Activated gamma-delta T cell treated with anti-CD3 and anti-CD28 coated beads, Interleukin-2, amount 50 U/mL, for 16 hours (primary cell): ENCODE results near the gene MADCAM1.
"Not testable (repeated sequence)": the region's sequence is repeated elsewhere in the genome, so short reads cannot be mapped to it uniquely, and the experiment has no call there.

ENCODE experiments used
- DNase-seq: peaks from one replicate; pipeline ENCODE4 v3.0.0-alpha.2; 2020; ENCODE audit warnings: low read depth

The MADCAM1 gene

DNA sequence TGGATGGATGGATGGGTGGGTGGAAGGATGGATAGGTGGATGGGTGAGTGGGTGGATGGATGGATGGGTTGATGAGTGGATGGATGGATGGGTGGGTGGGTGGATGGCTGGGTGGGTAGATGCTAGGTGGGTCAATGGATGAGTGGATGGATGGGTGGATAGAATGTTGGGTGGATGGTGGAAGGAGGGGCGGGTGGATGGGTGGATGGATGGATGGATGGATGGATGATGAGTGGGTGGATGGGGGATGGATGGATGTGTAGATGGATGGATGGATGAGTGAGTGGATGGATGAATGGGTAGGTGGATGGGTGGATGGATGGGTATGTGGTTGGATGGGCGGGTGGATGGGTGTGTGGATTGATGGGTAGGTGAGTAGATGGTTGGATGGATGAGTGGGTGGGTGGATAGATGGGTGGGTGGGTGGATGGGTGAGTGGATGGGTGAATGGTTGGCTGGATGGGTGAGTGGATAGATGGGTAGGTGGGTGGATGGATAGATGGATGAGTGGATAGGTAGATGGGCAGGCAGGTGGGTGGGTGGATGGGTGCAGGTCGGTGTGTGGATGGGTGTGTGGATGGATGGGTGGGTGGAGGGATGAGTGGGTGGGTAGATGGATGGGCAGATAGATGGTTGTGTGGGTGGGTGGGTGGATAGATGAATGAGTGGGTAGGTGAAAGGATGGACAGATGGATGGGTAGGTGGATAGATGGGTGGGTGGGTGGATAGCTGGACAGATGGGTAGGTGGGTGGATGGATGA is 31.1 kb upstream of the MADCAM1 start:
- DNase-seq: no peak

DNA sequence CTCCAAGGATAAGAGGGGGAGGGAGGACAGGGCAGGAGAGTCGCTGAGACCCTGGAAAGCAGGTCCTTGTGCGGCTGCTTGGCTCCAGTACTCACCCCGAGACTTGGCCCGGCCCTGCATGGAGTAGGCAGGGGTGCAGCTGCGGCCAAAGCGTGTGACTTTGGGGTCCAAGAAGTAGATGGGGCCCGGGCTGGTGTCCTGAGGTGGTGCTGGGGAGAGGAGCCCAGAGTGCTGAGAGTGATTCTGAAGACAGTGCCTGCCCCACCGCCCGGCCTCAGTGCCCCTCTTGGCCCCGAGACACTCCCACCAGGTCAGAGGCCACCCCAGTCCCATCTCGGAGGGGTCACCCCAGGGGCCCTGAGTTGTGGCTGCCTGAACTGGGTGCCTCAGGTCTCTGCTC is 28.7 kb upstream of the MADCAM1 start:
- no peak for DNase-seq

DNA sequence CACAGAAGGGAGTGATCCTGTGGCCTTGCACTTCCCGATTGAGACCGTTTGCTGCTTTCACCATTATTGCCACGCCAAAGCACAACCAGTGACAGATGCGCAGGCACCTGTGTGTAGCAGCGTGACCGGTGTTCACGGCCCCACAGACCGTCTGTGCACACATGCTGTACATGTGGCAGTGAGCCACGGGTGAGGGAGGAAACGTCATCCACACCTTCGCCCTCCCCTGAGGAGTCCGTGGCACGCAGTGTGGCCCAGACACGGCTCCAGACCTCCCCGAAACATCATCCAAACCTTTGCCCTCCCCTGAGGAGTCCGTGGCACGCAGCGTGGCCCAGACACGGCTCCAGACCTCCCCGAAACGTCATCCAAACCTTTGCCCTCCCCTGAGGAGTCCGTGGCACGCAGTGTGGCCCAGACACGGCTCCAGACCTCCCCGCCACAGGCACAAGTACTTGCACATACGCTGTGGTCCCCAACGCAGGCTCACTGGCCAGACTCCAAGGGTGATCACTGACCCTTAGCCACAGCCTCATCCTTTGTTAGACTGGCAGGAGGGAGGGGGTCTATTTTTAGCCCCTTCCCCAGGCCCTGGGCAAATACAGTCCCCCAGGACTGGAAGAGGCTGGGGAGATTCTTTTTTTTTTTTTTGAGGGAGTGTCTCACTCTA is 27.6 kb upstream of the MADCAM1 start:
- DNase-seq: no peak

DNA sequence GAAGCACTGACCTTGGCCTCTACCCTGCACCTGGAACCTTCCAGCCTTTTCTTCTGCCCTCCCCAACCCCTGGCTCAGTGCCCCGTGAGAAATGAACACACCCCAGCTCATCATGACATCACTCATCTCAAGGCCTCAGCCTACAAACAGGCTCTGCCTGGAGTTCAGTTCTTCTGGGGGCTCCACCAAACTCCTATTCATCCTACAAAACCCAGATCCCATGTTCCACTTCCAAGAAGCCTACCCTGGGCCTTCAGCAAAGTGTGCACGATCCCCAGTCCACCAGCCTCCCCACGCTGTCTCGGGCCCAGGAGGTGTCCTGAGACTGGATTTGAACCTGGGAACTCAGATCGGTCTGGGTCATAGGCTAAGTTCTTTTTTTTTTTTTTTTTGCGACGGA is 26.5 kb upstream of the MADCAM1 start:
- DNase-seq: no peak

DNA sequence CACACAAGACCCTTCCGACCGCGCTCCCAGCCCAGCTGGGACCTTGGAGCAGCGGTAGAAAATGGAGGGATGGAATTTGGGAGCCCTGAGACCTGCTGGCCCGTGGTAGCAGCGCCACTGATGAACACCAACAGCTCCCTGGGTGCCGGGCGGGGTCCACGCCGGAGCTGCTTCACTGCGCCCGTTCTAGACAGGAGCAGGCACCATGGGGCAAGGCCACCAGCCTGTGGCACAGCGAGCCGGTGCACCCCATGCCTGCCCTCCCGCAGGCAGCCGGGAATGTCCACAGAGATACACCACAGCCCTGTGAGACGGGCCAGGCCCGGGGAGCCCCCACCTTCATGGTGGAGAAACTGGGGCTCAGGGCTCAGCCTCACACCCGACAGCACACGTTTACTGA is 25.6 kb upstream of the MADCAM1 start:
- DNase-seq: no peak

DNA sequence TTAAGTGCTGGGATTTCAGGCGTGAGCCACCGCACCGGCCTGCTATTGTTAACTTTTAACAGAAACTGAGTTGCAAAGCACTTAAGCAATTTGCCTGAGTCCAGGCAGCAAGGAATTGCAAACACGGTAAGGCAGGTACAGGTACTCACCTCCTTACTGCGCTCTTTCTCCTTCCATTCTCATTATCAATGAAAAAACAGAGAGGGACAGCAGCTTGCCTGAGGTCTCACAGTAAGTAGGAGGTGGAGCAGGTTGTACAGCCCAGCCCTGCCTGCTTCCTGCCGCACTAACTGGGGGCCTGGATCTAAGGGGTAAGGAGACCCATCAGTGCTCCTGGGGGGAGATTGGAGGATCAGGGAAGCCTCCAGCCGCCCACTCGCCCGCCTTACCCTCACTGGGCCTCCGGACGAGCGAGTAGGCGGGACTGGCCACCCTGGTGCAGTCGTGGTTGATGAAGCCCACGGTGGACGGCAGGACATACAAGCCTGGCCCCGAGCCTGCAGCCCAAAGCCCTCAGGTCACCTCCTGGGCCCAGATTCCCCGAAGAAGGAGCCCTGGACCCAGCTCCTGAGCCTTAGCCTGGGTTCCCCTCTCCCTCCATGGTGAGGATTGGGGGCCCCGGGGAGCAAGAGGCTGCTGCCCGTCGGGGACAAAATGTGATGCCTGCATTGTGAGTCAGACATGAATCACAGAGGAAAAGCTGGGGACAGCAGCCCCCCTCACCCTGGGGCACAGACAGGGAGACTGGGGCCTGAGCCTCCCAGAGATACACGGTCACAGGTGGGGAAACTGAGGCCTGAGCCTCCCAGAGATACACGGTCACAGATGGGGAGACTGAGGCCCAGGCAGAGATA is 24.1 kb upstream of the MADCAM1 start:
- no peak for DNase-seq

DNA sequence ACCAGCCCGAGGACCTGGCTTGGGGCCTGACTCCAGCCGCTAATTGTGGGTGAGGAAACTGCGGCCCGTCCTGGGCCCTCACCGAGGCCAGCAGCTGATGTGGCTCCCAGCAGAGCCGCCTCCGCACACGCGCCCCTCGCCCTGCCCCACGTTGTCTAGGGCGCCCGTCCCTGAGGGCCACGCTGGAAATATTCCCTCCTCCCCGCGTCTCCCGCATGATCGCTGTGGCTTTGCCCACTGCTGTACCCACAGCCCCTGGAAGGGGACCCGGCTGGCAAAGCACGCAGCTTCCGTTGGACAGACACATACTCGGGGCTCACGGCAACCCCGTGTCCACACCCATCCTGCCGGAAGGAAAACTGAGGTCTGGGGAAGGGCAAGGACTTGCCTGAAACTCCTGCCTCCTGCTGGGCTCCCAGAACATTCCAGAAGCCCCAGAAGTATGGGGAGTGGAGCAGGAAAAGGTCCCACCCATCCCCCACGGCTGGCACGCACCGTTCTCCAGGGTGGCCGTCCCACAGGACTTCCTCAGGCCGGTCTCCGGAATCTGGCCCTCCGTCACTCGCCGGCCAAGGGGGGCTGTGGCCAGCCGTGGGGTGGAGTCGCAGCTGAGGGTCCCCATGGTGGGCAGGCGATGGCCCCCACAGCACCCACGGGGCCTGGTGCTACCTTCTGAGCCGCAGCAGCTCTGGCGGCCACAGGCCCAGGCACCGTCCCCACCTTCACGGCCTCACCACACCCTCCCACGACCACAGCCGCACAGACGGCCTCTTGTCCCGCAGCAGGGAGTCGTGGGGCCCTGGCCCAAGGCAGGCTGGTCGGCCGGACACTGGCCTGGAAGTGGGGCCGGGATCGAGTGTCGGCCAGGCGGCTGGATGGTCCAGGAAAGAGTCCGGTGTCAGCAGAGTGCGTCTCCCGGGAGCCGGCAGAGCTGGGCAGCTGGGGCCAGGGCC is 21.9 kb upstream of the MADCAM1 start:
- DNase-seq: no peak

DNA sequence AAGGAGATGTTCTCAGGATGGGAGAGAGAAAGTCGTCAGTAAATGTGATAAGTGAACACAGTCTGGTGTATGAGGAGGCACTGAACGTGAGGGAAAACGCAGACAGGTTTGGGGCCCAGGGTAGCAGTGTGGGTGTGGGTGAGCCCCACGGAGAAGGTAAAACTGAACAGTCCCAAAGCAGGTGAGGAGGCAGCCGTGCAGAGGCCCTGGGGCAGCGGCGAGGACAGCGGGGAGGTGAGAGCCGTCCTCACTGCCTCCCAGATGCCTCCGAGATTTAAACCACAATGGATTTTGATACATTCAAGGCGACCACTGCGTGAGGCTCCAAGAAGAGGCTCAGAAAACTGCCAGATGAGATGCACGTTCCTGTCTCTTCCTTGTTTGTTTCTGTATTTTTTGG is 20.9 kb upstream of the MADCAM1 start:
- no peak for DNase-seq

DNA sequence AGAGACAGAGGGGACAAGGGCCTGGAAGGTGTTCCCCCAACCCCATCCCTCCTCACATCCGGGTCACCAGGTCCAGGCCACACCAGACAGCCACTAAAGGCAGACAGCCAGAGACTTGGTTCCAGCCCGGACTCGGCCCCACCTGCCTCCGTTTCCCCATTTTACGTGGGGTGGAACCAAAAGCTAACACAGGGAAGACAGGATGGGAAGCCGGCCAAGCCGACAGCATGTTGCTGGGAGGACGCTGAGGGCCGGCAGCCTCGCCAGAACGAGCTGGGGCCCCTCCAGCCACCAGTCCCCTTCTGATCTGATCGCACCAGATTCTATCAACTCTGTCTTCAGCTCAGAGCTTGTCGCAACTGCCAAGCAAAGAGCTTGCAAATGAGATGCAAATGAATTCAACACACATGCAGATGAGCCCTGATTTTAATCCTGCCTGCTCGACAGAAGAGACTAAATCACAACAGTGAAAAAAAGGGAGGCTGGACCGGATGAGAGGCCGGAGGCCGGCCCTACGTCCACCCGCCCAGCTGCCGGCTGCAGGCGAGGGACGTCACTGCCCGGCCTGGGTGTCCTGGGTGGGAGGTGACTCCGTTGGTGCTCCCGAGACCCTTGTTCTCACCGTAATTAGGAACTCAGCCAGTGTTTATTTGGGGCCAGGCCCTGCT is 17.9 kb upstream of the MADCAM1 start:
- no peak for DNase-seq

DNA sequence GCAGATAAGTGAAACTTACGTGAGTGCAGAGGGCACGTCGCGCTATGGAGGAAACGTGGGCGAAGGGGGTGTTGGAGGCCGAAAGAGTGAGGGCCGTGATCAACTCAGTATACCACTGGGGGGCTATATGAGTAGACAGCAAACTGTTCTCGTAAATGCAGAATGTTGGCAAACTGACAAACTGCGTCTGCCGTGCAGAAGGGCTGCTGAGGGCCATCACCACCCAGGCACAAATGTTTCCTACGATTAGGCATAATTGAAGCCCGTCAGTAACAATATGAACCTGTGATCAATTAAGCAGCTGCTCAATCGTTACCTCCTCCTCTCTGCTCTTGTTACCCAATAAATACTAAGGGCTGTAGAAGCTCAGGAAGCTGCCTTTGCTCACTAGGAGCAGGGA is 17.3 kb upstream of the MADCAM1 start:
- no peak for DNase-seq

DNA sequence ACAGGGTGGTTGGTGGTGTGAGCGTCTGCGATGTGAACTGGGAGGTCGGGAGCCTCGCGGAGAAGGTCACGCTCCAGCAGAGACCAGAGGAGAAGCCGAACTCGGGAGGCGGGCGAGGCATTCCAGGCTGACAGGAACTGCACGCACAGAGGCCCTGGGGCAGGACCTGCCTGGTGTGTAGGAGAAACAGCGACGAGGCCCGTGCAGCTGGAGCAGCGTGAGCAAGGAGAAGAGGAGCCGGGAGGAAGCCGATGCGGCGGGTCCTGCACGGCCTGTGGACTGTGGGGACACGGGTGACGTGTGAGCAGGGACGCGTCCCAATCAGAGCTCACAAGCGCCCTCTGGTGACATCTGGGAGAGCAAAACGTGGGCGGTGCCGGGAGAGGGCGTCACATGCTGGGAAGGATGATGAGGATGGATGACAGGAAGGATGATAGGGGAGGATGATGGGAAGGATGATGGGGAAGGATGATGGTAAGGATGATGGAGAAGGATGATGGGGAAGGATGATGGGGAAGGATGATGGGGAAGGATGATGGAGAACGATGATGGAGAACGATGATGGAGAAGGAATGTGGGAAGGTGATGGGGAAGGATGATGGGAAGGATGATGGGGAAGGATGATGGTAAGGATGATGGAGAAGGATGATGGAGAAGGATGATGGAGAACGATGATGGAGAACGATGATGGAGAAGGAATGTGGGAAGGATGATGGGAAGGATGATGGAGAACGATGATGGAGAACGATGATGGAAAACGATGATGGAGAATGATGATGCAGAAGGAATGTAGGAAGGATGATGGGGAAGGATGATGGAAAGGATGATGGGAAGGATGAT is 16.1 kb upstream of the MADCAM1 start:
- DNase-seq: no peak

DNA sequence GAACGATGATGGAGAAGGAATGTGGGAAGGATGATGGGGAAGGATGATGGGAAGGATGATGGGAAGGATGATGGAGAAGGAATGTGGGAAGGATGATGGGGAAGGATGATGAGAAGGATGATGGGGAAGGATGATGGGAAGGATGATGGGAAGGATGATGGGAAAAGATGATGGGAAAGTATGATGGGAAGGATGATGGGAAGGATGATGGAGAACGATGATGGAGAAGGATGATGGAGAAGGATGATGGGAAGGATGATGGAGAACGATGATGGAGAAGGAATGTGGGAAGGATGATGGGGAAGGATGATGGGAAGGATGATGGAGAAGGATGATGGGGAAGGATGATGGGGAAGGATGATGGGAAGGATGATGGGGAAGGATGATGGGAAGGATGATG is 15.2 kb upstream of the MADCAM1 start:
- not testable (repeated sequence) for DNase-seq

DNA sequence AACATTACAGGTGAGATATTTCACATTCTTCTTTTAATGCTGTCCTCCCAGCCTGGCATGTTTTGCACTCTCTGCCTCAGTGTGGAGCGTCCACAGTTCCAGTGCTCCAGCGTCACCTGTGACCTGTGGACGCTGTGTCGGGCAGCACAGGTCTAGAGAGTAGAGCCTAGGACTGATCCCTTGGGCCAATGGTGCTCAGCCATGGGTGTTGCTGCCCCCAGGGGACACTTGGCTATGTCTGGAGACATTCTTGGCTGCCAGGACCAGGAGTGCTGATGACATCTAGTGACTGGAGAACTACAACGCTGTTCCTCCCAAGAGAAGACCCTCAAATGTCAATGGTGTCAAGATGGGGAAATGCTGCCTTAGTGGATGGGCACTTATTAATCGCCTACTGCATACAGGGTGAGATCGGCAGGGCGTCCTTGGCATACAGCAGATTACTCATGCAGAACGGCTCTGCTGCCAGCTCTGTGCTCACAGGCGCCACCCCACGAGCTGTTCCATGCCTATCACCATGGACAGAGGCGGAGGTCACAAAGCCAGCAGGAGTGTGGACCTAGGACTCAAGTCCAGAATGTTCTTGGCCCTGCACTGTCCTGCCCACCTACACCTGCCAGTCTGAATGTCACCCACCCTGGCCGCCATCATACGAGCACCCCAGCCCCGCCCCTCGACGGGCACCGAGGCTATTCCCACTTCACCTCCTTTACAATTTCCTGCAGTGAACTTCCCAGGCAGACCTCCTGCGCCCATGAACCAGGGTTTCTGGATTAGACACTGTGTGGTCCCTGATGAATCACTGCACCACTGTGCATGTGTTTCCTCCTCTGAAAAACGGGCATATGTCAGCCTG is 13.9 kb upstream of the MADCAM1 start:
- DNase-seq: no peak

DNA sequence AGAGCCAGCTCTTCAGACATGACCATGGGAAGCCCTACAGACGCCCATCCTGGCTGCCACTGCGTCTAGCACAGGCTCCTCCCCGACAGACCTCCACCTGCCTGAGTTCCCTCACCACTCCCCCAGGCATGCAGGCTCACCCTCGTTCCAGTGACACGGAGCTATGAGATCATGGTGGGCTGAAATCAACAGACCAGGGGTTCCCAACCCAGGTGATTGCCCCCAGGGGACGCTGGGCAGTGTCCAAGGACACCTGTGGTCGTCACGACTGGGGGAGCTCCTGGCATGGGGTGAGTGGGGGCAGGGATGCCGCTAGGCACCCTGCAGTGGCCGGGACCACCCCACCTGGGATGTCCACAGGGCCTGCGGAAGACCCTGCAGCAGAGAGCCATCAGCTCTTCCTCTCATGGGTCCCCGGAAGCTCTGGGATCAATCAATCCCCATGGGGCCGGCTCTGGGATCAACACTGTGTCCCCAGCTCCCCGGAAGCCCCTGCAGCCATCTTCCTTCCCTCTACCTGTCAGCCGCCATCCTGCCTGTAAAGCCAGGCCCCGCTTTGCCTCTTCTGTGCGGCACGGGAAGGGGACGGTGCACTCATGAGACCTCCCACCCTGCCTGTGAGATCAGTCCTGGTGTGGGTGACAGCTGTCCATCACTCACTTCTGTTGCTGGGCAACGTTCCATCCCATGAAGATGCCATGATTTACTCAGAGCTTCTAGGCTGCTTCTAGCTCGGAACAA is 12.8 kb upstream of the MADCAM1 start:
- DNase-seq: no peak

DNA sequence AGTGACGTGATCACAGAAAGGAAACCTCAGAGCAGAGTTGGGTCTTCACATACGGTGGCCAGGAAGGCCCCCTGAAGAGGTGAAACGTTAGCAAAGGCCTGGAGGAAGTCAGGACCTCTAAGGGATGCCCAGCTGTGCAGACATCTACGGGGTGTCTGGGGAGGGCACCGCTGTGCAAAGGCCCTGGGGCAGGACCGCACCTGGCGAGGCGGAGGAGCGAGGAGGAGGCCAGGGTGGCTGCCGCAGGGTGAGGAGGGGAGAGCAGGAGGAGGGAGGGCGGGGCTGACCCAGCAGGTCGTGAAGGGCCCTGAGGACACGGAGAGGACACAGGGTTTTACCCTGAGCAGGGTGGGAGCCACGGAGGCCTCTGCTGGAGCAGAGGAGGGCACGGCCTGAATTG is 11.8 kb upstream of the MADCAM1 start:
- DNase-seq: no peak

DNA sequence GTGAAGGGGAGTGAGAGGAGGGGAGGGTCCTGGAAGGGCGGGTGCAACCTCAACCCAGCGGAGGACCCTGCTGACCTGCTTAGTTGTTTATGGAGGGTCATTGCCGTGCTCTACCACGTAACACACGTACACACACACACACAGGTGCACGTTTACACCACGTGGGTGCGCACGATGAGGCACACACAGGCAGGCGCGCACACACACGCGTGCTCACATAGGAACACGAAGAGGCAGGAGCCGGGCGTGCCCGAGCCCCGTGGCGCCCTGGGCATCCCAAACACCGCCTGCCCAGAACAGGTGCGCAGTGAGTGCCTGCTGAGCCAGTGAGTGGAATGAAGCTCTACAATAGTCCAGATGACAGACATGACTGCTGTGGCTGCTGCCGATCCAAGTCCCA is 11.2 kb upstream of the MADCAM1 start:
- DNase-seq: no peak

DNA sequence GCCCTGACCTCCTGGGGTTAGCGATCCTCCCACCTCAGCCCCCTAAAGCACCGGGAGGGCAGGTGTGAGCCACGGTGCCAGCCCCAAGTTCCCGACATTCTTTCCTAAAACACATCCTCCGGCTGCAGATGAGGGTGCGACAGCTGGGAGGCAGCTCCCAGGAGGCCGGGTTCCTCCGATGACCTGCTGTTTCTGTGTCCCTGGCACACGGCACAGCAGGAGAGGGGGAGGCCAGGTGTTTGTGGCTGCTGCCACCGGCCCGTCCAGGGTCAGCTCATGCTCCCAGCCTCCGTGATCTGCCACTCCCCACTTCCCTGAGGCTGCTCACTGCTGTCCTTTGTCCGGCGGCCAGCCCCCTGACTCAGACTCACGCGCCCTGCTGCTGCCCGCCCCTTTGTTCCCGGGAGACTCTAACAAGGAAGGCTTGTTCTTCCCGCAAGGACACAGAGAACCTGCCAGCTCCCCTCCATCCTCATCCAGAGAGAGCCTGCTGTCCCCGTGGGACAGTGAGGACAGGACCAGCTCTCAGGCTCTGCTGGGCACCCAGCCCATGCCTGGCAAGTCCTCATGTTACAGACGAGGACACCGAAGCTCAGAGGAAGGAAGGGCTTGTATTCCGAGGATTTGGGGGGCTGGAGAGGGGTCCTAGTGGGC is 10.6 kb upstream of the MADCAM1 start:
- no peak for DNase-seq
